K562 (cell line): ENCODE data around the gene RGS9BP. TPM values are rescaled to one million over a fixed set of nuclear protein-coding genes. Genes with fewer than 3 reads are reported as not detected.
A peak's percentile ranks its signal among the peaks of the same experiment; 100 is the strongest.

Source experiments
- ATF1 ChIP-seq, 2 experiments: fragments of 450-650 bp in 1 of 2; IDR thresholded peaks; 2 replicates each; pipeline ENCODE4 v1.6.1; 2016; ENCODE audit warnings: missing compliant biosample characterization in 1 of 2, missing genetic modification characterization in 1 of 2
- BRCA1 ChIP-seq, 2 experiments: fragments of 450-650 bp in 1 of 2; sonication (generic) in 1 of 2; formaldehyde crosslinking in 1 of 2; IDR thresholded peaks; 2 replicates each; pipeline versions ENCODE4 v1.5.0 to v1.6.1; 2017 to 2020; ENCODE audit warnings: mild to moderate bottlenecking in 1 of 2, missing genetic modification reagents in 1 of 2
- CBFA2T3 ChIP-seq: fragments of 450-650 bp; IDR thresholded peaks from 2 replicates; pipeline ENCODE4 v1.6.1; 2017
- CCNT2 ChIP-seq: IDR thresholded peaks from 2 replicates; pipeline ENCODE4 v1.6.1; 2011; ENCODE audit warnings: borderline replicate concordance, low read depth, mild to moderate bottlenecking, moderate library complexity, mixed read lengths, low read length; ENCODE audit not compliant: insufficient read length; ENCODE audit errors: extremely low read depth
- CHD1 ChIP-seq: fragments of 200-600 bp; sonication (generic); IDR thresholded peaks from one replicate; pipeline ENCODE4 v1.6.1; 2012; ENCODE audit warnings: mild to moderate bottlenecking, moderate library complexity, low read length, inconsistent platforms
- E2F6 ChIP-seq, 2 experiments: IDR thresholded peaks; 2 replicates each; pipeline ENCODE4 v1.6.1; 2011; ENCODE audit warnings: borderline replicate concordance in 1 of 2, control low read depth in 1 of 2, low read depth in 1 of 2, low read length in 1 of 2, mild to moderate bottlenecking in 1 of 2, mixed read lengths in 1 of 2, moderate library complexity in 1 of 2; ENCODE audit not compliant: insufficient read depth in 1 of 2, insufficient read length in 1 of 2, poor library complexity in 1 of 2, severe bottlenecking in 1 of 2; ENCODE audit errors: extremely low read depth in 1 of 2
- GABPA ChIP-seq: fragments of 200-800 bp; sonication (Bioruptor generic); conservative IDR thresholded peaks from 2 replicates; pipeline ENCODE4 v1.6.1; 2016; ENCODE audit warnings: low read depth, missing genetic modification characterization, missing compliant biosample characterization
- GTF2F1 ChIP-seq: IDR thresholded peaks from 2 replicates; pipeline ENCODE4 v1.6.1; 2011; ENCODE audit warnings: low read depth, low read length, improper control_type of control experiment
- HMG20A ChIP-seq: fragments of 450-650 bp; formaldehyde crosslinking; conservative IDR thresholded peaks from 2 replicates; pipeline ENCODE4 v1.4.0; 2020; ENCODE audit warnings: mild to moderate bottlenecking, mixed read lengths
- MNT ChIP-seq, 2 experiments: fragments of 450-650 bp; conservative IDR thresholded peaks; 2 replicates each; pipeline ENCODE4 v1.6.1; 2017; ENCODE audit warnings: mild to moderate bottlenecking in 2 of 2, moderate library complexity in 2 of 2
- NR3C1 ChIP-seq: sonication (generic); formaldehyde crosslinking; IDR thresholded peaks from 2 replicates; pipeline ENCODE4 v1.8.1; 2022; ENCODE audit warnings: missing genetic modification reagents
- PREB ChIP-seq: sonication (generic); formaldehyde crosslinking; IDR thresholded peaks from 2 replicates; pipeline ENCODE4 v1.8.1; 2023; ENCODE audit warnings: mild to moderate bottlenecking, missing genetic modification reagents
- TRIM28 ChIP-seq: fragments of 450-650 bp; IDR thresholded peaks from 2 replicates; pipeline ENCODE4 v1.6.1; 2017
- ZBTB43 ChIP-seq: sonication (generic); formaldehyde crosslinking; IDR thresholded peaks from 2 replicates; pipeline ENCODE4 v1.8.0; 2023; ENCODE audit warnings: mild to moderate bottlenecking, missing genetic modification reagents
- ZNF134 ChIP-seq: fragments of 250-450 bp; sonication (Bioruptor Pico); conservative IDR thresholded peaks from 2 replicates; pipeline ENCODE4 v1.4.0; 2020
- ZNF224 ChIP-seq: sonication (generic); formaldehyde crosslinking; IDR thresholded peaks from 2 replicates; pipeline ENCODE4 v1.8.0; 2022; ENCODE audit warnings: mild to moderate bottlenecking, missing genetic modification reagents
- ZNF232 ChIP-seq: sonication (generic); formaldehyde crosslinking; IDR thresholded peaks from 2 replicates; pipeline ENCODE4 v1.8.0; 2022; ENCODE audit warnings: mild to moderate bottlenecking, missing genetic modification reagents
- ZNF639 ChIP-seq, 2 experiments: fragments of 200-800 bp in 1 of 2; sonication (Bioruptor generic) in 1 of 2; sonication (generic) in 1 of 2; formaldehyde crosslinking in 1 of 2; IDR thresholded peaks in 1 of 2; conservative IDR thresholded peaks in 1 of 2; 2 replicates each; pipeline versions ENCODE4 v1.5.0 to v1.6.1; 2016 to 2020; ENCODE audit warnings: missing compliant biosample characterization in 1 of 2, missing genetic modification characterization in 1 of 2, missing genetic modification reagents in 1 of 2
- ZNF778 ChIP-seq: fragments of 450-650 bp; formaldehyde crosslinking; IDR thresholded peaks from 2 replicates; pipeline ENCODE4 v1.4.0; 2020; ENCODE audit warnings: mild to moderate bottlenecking, moderate library complexity
- polyA plus RNA-seq, 8 experiments: library from polyadenylated mRNA; depleted of rRNA in 4 of 8; stranded (reverse) in 5 of 8; unstranded in 3 of 8; fragments of >200 nt; fragmentation: Nextera tagmentation in 2 of 8; fragmentation: Illumina TruSeq in 1 of 8; extraction: Ambion mirVana in 2 of 8; extraction: Trizol in 1 of 8; gene quantifications; 2 replicates each; pipeline versions ENCODE4 v1.2.1 to v1.2.3, GENCODE V29; 2011 to 2014; ENCODE audit warnings: inconsistent platforms in 1 of 8, missing spikeins in 1 of 8
- total RNA-seq, 7 experiments: library from RNA; depleted of rRNA in 6 of 7; stranded (reverse); fragments of >200 nt in 6 of 7; fragmentation: Illumina TruSeq in 2 of 7; extraction: Trizol in 2 of 7; gene quantifications; 2 replicates each; pipeline versions ENCODE4 v1.2.1 to v1.2.3, GENCODE V29; 2011 to 2021; ENCODE audit warnings: low replicate concordance in 1 of 7

The RGS9BP gene
- total and polyA plus RNA-seq, 9 of the 15 experiments (the other 6 are each of a cell fraction or from before 2014, with no cell fraction given): 0.03 to 1.3 (median 0.49) TPM

- TF ChIP-seq E2F6 (IDR thresholded peaks at IDR 0.05; ENCODE audit: borderline replicate concordance in 1 of 2, extremely low read depth in 1 of 2, insufficient read depth in 1 of 2, insufficient read length in 1 of 2, low read depth in 1 of 2, low read length in 1 of 2, poor library complexity in 1 of 2, severe bottlenecking in 1 of 2) (peak; percentile 84 to 91), ZNF134 (CRISPR knock-in tag) (peak; percentile 20; the same call in 1 of the 2 replicates), PREB (CRISPR knock-in tag) (0 out of 2 replicates have a peak, but pooled peaks have one; percentile 42), ZNF778 (CRISPR knock-in tag) (no peak), HMG20A (CRISPR knock-in tag) (no peak), NR3C1 (CRISPR knock-in tag) (peak; percentile 90), GTF2F1 (no peak), GABPA (tag) (peak; percentile 64), CBFA2T3 (0 out of 2 replicates have a peak, but pooled peaks have one; percentile 8), ZNF232 (CRISPR knock-in tag) (no peak), ZNF639 (CRISPR knock-in tag; conservative IDR thresholded peaks at IDR 0.05 in 1 of 2, IDR thresholded peaks at IDR 0.05 in 1 of 2) (peak; percentile 7 to 40; a peak in 1 of 4 replicates), MNT (conservative IDR thresholded peaks at IDR 0.05) (peak in 1 of 2 experiments; percentile 53; a peak in 2 of 4 replicates), ZBTB43 (CRISPR knock-in tag) (peak; percentile 85), BRCA1 (IDR thresholded peaks at IDR 0.05) (no peak), BRCA1 (CRISPR knock-in tag; IDR thresholded peaks at IDR 0.05) (peak; percentile 86; the same call in 1 of the 2 replicates), TRIM28 (no peak), CHD1 (peak; percentile 43), ZNF224 (CRISPR knock-in tag) (0 out of 2 replicates have a peak, but pooled peaks have one; percentile 21), CCNT2 (peak; percentile 58), ATF1 (CRISPR knock-in tag; IDR thresholded peaks at IDR 0.05) (peak; percentile 21; the same call in 1 of the 2 replicates), ATF1 (tag; IDR thresholded peaks at IDR 0.05) (peak; percentile 70)
These were observed 16.5 kb downstream of the RGS9BP start (continued) for GRCh38 chr19:32691952-32692726.
